Tibial artery (tissue), 4 donors: ENCODE measurements around the gene TLE3.

ENCODE experiments used
- DNase-seq, 2 donors: peaks; one replicate each; pipeline ENCODE4 v3.0.0-alpha.2; 2019
- H3K27ac ChIP-seq, 2 donors: fragments of 200-600 bp; sonication (generic) in 1 of 2; 1 replicate in 1 of 2; 2 replicates in 1 of 2; pipeline ENCODE4 v1.5.1; 2018 to 2019; ENCODE audit warnings: mild to moderate bottlenecking in 1 of 2
- H3K27me3 ChIP-seq, 2 donors: fragments of 200-600 bp; sonication (generic) in 1 of 2; one replicate each; pipeline versions ENCODE4 v1.5.1 to v1.6.0; 2016 to 2019
- H3K36me3 ChIP-seq, 3 donors: fragments of 200-600 bp; sonication (generic) in 2 of 3; one replicate each; pipeline ENCODE4 v1.5.1; 2016 to 2019; ENCODE audit warnings: mild to moderate bottlenecking in 2 of 3
- H3K4me1 ChIP-seq, 4 donors: fragments of 200-600 bp; sonication (generic) in 2 of 4; 1 replicate in 3 of 4; 2 replicates in 1 of 4; pipeline ENCODE4 v1.5.1; 2016 to 2019
- H3K4me3 ChIP-seq, 2 donors: fragments of 200-600 bp; sonication (generic) in 1 of 2; 1 replicate in 1 of 2; 2 replicates in 1 of 2; pipeline ENCODE4 v1.5.1; 2018 to 2019; ENCODE audit warnings: mild to moderate bottlenecking in 2 of 2
- H3K9me3 ChIP-seq, 3 donors: fragments of 200-600 bp; sonication (generic) in 1 of 3; one replicate each; pipeline ENCODE4 v1.5.1; 2016 to 2019
- CTCF ChIP-seq, 2 experiments: fragments of 200-600 bp in 1 of 2; fragments of 450-650 bp in 1 of 2; IDR thresholded peaks; one replicate each; pipeline ENCODE4 v1.5.1; 2017 to 2019; ENCODE audit warnings: antibody characterized with exemption in 2 of 2, mild to moderate bottlenecking in 1 of 2, moderate library complexity in 1 of 2
- intact Hi-C: fragments of 100-400 bp; cut with DNase I; formaldehyde crosslinking; loops from one replicate; pipeline ENCODE4 v1.15.0; 2023; ENCODE audit warnings: low total_unique reads

Gene TLE3

GRCh38 chr15:70056091-70056680, 41.5 kb downstream of the TLE3 start:
- H3K9me3 ChIP-seq = no peaks in the 10 kb centered on the region
- no peak overlapping the region for H3K4me3 ChIP-seq
- TF ChIP-seq CTCF (IDR thresholded peaks at IDR 0.05) = no peak
- H3K27me3 ChIP-seq = no peaks in the 10 kb centered on the region
- no peak overlapping the region for H3K27ac ChIP-seq
- DNase-seq = peak in 1 of 2 donors; percentile 59
- intact Hi-C loops = no loop called here
- H3K36me3 ChIP-seq = peaks cover 98 to 100% (median 99%) of the 10 kb centered on the region in 3 donors
- peaks cover 0 to 4% (median 0%) of the 10 kb centered on the region in 4 donors for H3K4me1 ChIP-seq

GRCh38 chr15:70055601-70056051, 42.1 kb downstream of the TLE3 start:
- intact Hi-C loops = no loop called here
- H3K9me3 ChIP-seq = no peaks in the 10 kb centered on the region
- H3K4me3 ChIP-seq = no peak overlapping the region
- TF ChIP-seq CTCF (IDR thresholded peaks at IDR 0.05) = no peak
- no peaks in the 10 kb centered on the region for H3K4me1 ChIP-seq
- H3K36me3 ChIP-seq = peaks cover 99 to 100% (median 100%) of the 10 kb centered on the region in 3 donors
- no peaks in the 10 kb centered on the region for H3K27me3 ChIP-seq
- H3K27ac ChIP-seq = no peak overlapping the region
- DNase-seq = peak; percentile 5 to 60

GRCh38 chr15:70054884-70055387, 42.8 kb downstream of the TLE3 start:
- Histone ChIP-seq H3K9me3 (no peaks in the 10 kb centered on the region), H3K36me3 (peaks cover 99 to 100% (median 100%) of the 10 kb centered on the region in 3 donors), H3K4me3 (no peak overlapping the region), H3K4me1 (no peaks in the 10 kb centered on the region), H3K27me3 (no peaks in the 10 kb centered on the region), H3K27ac (no peak overlapping the region)
- DNase-seq = peak; percentile 15 to 48
- no peak for TF ChIP-seq CTCF (IDR thresholded peaks at IDR 0.05)
- intact Hi-C loops = no loop called here

GRCh38 chr15:70054366-70054765, 43.4 kb downstream of the TLE3 start:
- DNase-seq = peak; percentile 17 to 51
- H3K4me1 ChIP-seq = no peaks in the 10 kb centered on the region
- H3K27ac ChIP-seq = no peak overlapping the region
- no peaks in the 10 kb centered on the region for H3K27me3 ChIP-seq
- H3K4me3 ChIP-seq = no peak overlapping the region
- intact Hi-C loops = no loop called here
- no peaks in the 10 kb centered on the region for H3K9me3 ChIP-seq
- H3K36me3 ChIP-seq = peaks cover 99 to 100% (median 99%) of the 10 kb centered on the region in 3 donors
- TF ChIP-seq CTCF (IDR thresholded peaks at IDR 0.05) = no peak

GRCh38 chr15:70053716-70054229, 43.9 kb downstream of the TLE3 start:
- peak; percentile 19 to 37 for DNase-seq
- Histone ChIP-seq H3K9me3 (no peaks in the 10 kb centered on the region), H3K27ac (no peak overlapping the region), H3K4me1 (no peaks in the 10 kb centered on the region), H3K27me3 (no peaks in the 10 kb centered on the region), H3K36me3 (peaks cover 93 to 100% (median 94%) of the 10 kb centered on the region in 3 donors), H3K4me3 (no peak overlapping the region)
- TF ChIP-seq CTCF (IDR thresholded peaks at IDR 0.05) = no peak
- intact Hi-C loops = no loop called here
